ENCODE measurements around the gene FARP2.

Gene FARP2

DNA sequence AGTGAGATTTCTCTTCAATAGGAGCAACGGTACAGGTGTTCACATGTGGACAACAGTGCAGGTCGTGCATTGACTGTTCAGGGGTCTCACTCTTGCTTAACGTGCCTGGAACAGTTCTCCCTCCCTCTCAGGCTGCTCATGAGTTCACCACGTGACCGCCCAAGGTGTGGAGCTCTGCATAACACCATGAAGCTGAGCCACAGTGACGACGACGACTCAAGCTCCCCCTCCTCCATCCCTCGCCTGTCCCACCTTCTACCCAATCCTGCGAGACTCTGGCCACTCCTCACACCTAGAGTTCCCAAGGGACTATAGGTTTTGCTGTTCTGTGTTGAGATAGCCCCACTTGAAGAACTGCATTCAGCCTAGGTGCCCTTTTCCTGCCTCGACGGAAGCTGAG lies 109.5 kb downstream of the FARP2 start:
- TF ChIP-seq ZNF138 (tag by site-specific recombination; IDR thresholded peaks at IDR 0.05; ENCODE audit: borderline replicate concordance) (no peak), ZNF664 (tag by site-specific recombination; IDR thresholded peaks at IDR 0.05) (no peak), EGR2 (tag by site-specific recombination; IDR thresholded peaks at IDR 0.05; ENCODE audit: low read depth) (no peak), ZNF223 (tag by site-specific recombination; IDR thresholded peaks at IDR 0.05) (no peak), ZNF837 (tag by site-specific recombination; IDR thresholded peaks at IDR 0.05) (no peak), ZNF433 (tag by site-specific recombination; IDR thresholded peaks at IDR 0.05; ENCODE audit: low read depth) (no peak), ZNF596 (tag by site-specific recombination; IDR thresholded peaks at IDR 0.05) (no peak), ZNF558 (tag by site-specific recombination; IDR thresholded peaks at IDR 0.05) (no peak), ZNF654 (tag by site-specific recombination; IDR thresholded peaks at IDR 0.05; ENCODE audit: low read depth) (no peak), GLI2 (tag by site-specific recombination; IDR thresholded peaks at IDR 0.05; ENCODE audit: borderline replicate concordance, low read depth) (no peak), ZNF747 (tag by site-specific recombination; IDR thresholded peaks at IDR 0.05) (no peak), SCRT1 (tag by site-specific recombination; IDR thresholded peaks at IDR 0.05; ENCODE audit: borderline replicate concordance) (no peak), ZNF423 (tag by site-specific recombination; IDR thresholded peaks at IDR 0.05) (no peak)
- TF ChIP-seq, protein P1, sequence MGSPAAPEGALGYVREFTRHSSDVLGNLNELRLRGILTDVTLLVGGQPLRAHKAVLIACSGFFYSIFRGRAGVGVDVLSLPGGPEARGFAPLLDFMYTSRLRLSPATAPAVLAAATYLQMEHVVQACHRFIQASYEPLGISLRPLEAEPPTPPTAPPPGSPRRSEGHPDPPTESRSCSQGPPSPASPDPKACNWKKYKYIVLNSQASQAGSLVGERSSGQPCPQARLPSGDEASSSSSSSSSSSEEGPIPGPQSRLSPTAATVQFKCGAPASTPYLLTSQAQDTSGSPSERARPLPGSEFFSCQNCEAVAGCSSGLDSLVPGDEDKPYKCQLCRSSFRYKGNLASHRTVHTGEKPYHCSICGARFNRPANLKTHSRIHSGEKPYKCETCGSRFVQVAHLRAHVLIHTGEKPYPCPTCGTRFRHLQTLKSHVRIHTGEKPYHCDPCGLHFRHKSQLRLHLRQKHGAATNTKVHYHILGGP (tag by site-specific recombination; IDR thresholded peaks at IDR 0.05) = no peak
- TF ChIP-seq, protein P2, sequence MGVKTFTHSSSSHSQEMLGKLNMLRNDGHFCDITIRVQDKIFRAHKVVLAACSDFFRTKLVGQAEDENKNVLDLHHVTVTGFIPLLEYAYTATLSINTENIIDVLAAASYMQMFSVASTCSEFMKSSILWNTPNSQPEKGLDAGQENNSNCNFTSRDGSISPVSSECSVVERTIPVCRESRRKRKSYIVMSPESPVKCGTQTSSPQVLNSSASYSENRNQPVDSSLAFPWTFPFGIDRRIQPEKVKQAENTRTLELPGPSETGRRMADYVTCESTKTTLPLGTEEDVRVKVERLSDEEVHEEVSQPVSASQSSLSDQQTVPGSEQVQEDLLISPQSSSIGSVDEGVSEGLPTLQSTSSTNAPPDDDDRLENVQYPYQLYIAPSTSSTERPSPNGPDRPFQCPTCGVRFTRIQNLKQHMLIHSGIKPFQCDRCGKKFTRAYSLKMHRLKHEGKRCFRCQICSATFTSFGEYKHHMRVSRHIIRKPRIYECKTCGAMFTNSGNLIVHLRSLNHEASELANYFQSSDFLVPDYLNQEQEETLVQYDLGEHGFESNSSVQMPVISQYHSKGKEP (tag by site-specific recombination; IDR thresholded peaks at IDR 0.05) = no peak
- TF ChIP-seq, protein P3, sequence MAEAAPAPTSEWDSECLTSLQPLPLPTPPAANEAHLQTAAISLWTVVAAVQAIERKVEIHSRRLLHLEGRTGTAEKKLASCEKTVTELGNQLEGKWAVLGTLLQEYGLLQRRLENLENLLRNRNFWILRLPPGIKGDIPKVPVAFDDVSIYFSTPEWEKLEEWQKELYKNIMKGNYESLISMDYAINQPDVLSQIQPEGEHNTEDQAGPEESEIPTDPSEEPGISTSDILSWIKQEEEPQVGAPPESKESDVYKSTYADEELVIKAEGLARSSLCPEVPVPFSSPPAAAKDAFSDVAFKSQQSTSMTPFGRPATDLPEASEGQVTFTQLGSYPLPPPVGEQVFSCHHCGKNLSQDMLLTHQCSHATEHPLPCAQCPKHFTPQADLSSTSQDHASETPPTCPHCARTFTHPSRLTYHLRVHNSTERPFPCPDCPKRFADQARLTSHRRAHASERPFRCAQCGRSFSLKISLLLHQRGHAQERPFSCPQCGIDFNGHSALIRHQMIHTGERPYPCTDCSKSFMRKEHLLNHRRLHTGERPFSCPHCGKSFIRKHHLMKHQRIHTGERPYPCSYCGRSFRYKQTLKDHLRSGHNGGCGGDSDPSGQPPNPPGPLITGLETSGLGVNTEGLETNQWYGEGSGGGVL (tag by site-specific recombination; IDR thresholded peaks at IDR 0.05) = no peak
- TF ChIP-seq, protein P4, sequence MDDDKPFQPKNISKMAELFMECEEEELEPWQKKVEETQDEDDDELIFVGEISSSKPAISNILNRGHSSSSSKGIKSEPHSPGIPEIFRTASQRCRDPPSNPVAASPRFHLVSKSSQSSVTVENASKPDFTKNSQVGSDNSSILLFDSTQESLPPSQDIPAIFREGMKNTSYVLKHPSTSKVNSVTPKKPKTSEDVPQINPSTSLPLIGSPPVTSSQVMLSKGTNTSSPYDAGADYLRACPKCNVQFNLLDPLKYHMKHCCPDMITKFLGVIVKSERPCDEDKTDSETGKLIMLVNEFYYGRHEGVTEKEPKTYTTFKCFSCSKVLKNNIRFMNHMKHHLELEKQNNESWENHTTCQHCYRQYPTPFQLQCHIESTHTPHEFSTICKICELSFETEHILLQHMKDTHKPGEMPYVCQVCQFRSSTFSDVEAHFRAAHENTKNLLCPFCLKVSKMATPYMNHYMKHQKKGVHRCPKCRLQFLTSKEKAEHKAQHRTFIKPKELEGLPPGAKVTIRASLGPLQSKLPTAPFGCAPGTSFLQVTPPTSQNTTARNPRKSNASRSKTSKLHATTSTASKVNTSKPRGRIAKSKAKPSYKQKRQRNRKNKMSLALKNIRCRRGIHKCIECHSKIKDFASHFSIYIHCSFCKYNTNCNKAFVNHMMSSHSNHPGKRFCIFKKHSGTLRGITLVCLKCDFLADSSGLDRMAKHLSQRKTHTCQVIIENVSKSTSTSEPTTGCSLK (tag by site-specific recombination; IDR thresholded peaks at IDR 0.05) = no peak
- peaks cover 0 to 25% of the 10 kb centered on the region in 2 experiments; a peak in 1 of 3 replicates for H3K36me3 ChIP-seq (ENCODE audit: control insufficient read depth in 2 of 2, insufficient read depth in 1 of 2, low read length in 2 of 2)
- H3K9me3 ChIP-seq (ENCODE audit: control insufficient read depth, insufficient read depth, low read depth, low read length) = no peaks in the 10 kb centered on the region
- POLR2A ChIA-PET = interaction anchor here (1.0 kb wide), 1 partner anchor 42 kb away, joined by 3 read pairs; no protein-coding TSS in a partner anchor
- H3K4me1 ChIP-seq (ENCODE audit: control insufficient read depth, insufficient read depth, low read length) = no peaks in the 10 kb centered on the region
- CTCF ChIA-PET = no interaction called here
- H3K27ac ChIP-seq (ENCODE audit: extremely low read depth, low read depth, low read length) = no peak overlapping the region
- no peak overlapping the region for H3K4me3 ChIP-seq (ENCODE audit: low read depth, low read length)

DNA sequence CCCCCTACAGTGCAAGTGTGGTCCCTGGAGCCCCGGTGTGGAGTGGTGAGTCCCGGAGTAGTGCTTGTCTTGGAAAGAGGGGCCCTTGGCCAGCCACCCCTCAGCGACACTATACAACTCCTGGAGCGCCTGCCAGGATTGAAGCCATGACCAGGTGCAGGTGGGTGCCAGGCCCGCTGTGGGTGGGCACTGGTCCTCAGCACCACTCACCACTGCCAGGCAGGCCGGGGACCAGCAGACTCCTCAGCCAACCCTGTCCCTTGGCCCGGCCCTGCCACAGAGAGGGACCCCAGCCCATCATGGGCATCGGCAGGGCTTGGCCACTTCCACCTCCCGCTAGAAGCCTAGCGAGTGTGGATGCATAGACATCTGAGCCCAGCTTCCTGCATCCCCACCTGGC lies 110.1 kb downstream of the FARP2 start:
- Histone ChIP-seq H3K27ac (ENCODE audit: extremely low read depth, low read depth, low read length) (no peak overlapping the region), H3K9me3 (ENCODE audit: control insufficient read depth, insufficient read depth, low read depth, low read length) (no peaks in the 10 kb centered on the region), H3K4me1 (ENCODE audit: control insufficient read depth, insufficient read depth, low read length) (no peaks in the 10 kb centered on the region), H3K4me3 (ENCODE audit: low read depth, low read length) (no peak overlapping the region), H3K36me3 (ENCODE audit: control insufficient read depth in 2 of 2, insufficient read depth in 1 of 2, low read length in 2 of 2) (peaks cover 0 to 25% of the 10 kb centered on the region in 2 experiments; a peak in 1 of 3 replicates)
- ChIA-PET POLR2A (interaction anchor here (0.6 kb wide), 1 partner anchor 180 kb away, joined by 6 read pairs; no protein-coding TSS in a partner anchor), CTCF (no interaction called here)
- no peak for TF ChIP-seq ZNF529 (tag by site-specific recombination; IDR thresholded peaks at IDR 0.05; ENCODE audit: insufficient replicate concordance)
- TF ChIP-seq, protein P5, sequence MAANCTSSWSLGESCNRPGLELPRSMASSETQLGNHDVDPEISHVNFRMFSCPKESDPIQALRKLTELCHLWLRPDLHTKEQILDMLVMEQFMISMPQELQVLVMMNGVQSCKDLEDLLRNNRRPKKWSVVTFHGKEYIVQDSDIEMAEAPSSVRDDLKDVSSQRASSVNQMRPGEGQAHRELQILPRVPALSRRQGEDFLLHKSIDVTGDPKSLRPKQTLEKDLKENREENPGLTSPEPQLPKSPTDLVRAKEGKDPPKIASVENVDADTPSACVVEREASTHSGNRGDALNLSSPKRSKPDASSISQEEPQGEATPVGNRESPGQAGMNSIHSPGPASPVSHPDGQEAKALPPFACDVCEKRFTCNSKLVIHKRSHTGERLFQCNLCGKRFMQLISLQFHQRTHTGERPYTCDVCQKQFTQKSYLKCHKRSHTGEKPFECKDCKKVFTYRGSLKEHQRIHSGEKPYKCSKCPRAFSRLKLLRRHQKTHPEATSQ (tag by site-specific recombination; IDR thresholded peaks at IDR 0.05) = no peak
- no peak for TF ChIP-seq EGR2 (tag by site-specific recombination; IDR thresholded peaks at IDR 0.05; ENCODE audit: low read depth)
- TF ChIP-seq MEIS1 (CRISPR knock-in tag; IDR thresholded peaks at IDR 0.05; ENCODE audit: borderline replicate concordance) = no peak
- TF ChIP-seq, protein P6, sequence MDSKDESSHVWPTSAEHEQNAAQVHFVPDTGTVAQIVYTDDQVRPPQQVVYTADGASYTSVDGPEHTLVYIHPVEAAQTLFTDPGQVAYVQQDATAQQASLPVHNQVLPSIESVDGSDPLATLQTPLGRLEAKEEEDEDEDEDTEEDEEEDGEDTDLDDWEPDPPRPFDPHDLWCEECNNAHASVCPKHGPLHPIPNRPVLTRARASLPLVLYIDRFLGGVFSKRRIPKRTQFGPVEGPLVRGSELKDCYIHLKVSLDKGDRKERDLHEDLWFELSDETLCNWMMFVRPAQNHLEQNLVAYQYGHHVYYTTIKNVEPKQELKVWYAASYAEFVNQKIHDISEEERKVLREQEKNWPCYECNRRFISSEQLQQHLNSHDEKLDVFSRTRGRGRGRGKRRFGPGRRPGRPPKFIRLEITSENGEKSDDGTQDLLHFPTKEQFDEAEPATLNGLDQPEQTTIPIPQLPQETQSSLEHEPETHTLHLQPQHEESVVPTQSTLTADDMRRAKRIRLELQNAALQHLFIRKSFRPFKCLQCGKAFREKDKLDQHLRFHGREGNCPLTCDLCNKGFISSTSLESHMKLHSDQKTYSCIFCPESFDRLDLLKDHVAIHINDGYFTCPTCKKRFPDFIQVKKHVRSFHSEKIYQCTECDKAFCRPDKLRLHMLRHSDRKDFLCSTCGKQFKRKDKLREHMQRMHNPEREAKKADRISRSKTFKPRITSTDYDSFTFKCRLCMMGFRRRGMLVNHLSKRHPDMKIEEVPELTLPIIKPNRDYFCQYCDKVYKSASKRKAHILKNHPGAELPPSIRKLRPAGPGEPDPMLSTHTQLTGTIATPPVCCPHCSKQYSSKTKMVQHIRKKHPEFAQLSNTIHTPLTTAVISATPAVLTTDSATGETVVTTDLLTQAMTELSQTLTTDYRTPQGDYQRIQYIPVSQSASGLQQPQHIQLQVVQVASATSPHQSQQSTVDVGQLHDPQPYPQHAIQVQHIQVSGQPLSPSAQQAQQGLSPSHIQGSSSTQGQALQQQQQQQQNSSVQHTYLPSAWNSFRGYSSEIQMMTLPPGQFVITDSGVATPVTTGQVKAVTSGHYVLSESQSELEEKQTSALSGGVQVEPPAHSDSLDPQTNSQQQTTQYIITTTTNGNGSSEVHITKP (tag by site-specific recombination; IDR thresholded peaks at IDR 0.05) = no peak
- TF ChIP-seq ZNF664 (tag by site-specific recombination; IDR thresholded peaks at IDR 0.05) = no peak
- no peak for TF ChIP-seq ZNF221 (tag by site-specific recombination; IDR thresholded peaks at IDR 0.05; ENCODE audit: borderline replicate concordance)
- no peak for TF ChIP-seq ZEB2 (tag by site-specific recombination; IDR thresholded peaks at IDR 0.05)

Data from HEK293 (cell line).